Right lobe of liver (tissue), 6 donors: ENCODE results near the gene TCN2. TPM values are rescaled to one million over a fixed set of nuclear protein-coding genes. Genes with fewer than 3 reads are reported as not detected.

Experiments used
- ATAC-seq, 4 donors: fragments of 200-7000 bp; cut with Tn5 transposase; one replicate each; pipeline ENCODE4 v1.9.1; 2020; ENCODE audit warnings: mild to moderate bottlenecking in 4 of 4, moderate library complexity in 4 of 4
- DNase-seq, 3 donors: peaks; one replicate each; pipeline ENCODE4 v3.0.0-alpha.2; 2020
- H3K27ac ChIP-seq, 3 donors: fragments of 200-600 bp; one replicate each; pipeline ENCODE4 v1.8.0; 2022
- H3K27me3 ChIP-seq, 2 donors: fragments of 200-600 bp; one replicate each; pipeline ENCODE4 v1.8.0; 2022
- H3K36me3 ChIP-seq, 4 donors: fragments of 200-600 bp; sonication (generic) in 1 of 4; one replicate each; pipeline versions ENCODE4 v1.5.1 to v1.8.0; 2017 to 2022; ENCODE audit warnings: control low read depth in 1 of 4
- H3K4me1 ChIP-seq, 4 donors: fragments of 200-600 bp; sonication (generic) in 1 of 4; one replicate each; pipeline versions ENCODE4 v1.5.1 to v1.8.0; 2017 to 2022; ENCODE audit warnings: control low read depth in 1 of 4
- H3K4me3 ChIP-seq, 3 donors: fragments of 200-600 bp; one replicate each; pipeline ENCODE4 v1.8.0; 2022
- H3K9me3 ChIP-seq, 4 donors: fragments of 200-600 bp; sonication (generic) in 1 of 4; one replicate each; pipeline versions ENCODE4 v1.5.1 to v1.8.0; 2017 to 2022; ENCODE audit warnings: control low read depth in 1 of 4
- CTCF ChIP-seq, 4 donors: fragments of 200-600 bp in 3 of 4; fragments of 450-650 bp in 1 of 4; IDR thresholded peaks; one replicate each; pipeline versions ENCODE4 v1.5.1 to v1.8.0; 2016 to 2022; ENCODE audit warnings: antibody characterized with exemption in 4 of 4, mild to moderate bottlenecking in 2 of 4
- POLR2A ChIP-seq: fragments of 450-650 bp; IDR thresholded peaks from one replicate; pipeline ENCODE4 v1.6.1; 2017; ENCODE audit warnings: antibody characterized with exemption, mild to moderate bottlenecking
- WGBS: methylation state at CpG from one replicate; pipeline ENCODE4 v1.1.6; 2018; ENCODE audit warnings: low coverage, low lambda C conversion rate; ENCODE audit not compliant: insufficient coverage; ENCODE audit errors: missing lambda C conversion rate; 5-methylcytosine and 5-hydroxymethylcytosine counted together
- intact Hi-C, 2 donors: fragments of 100-400 bp; cut with DNase I; formaldehyde crosslinking; loops; one replicate each; pipeline versions ENCODE4 v1.11.2 to v1.14.1; 2022
- total RNA-seq, 6 experiments: library from RNA; depleted of rRNA in 2 of 6; stranded (reverse); fragments of >200 nt in 2 of 6; fragmentation: NEBNext Ultra II Directional in 3 of 6; extraction: Animal tissue kit (Norgen Biotek cat#: 25700) in 3 of 6; gene quantifications; one replicate each; pipeline versions ENCODE4 v1.1.0 to v1.2.4, GENCODE V29; 2016 to 2023
- donor health status: DM: no; HTN: yes; CAD: no.
- donor health status: DM: no; HTN: no; CAD: no.
- donor health status: DM: no; HTN: no; CAD: no.
- donor health status: DM: no; HTN: yes; CAD: no.
- donor health status: DM: no; HTN: yes; CAD: no.

The TCN2 gene
- total RNA-seq, 6 experiments from 2014 or later, result 8.9 to 14.6 (median 12.8) TPM

- DNase-seq, result no peak
- intact Hi-C loops, result no loop called here
- TF ChIP-seq POLR2A (no peak), CTCF (IDR thresholded peaks at IDR 0.05) (no peak)
- H3K36me3 ChIP-seq, result peaks cover 0 to 94% (median 47%) of the 10 kb centered on the region in 4 donors
- no peaks in the 10 kb centered on the region for H3K9me3 ChIP-seq
- no CpG with 5 or more reads among the region's 6 CpGs for WGBS
- no peaks in the 10 kb centered on the region for H3K27me3 ChIP-seq
- ATAC-seq, result no peak
- no peak overlapping the region for H3K27ac ChIP-seq
- no peaks in the 10 kb centered on the region for H3K4me1 ChIP-seq
- H3K4me3 ChIP-seq, result no peak overlapping the region
Observed at GRCh38 chr22:30582051-30582450, 24.9 kb upstream of the TCN2 start.

GRCh38 chr22:30582788-30583545 lies 24.0 kb upstream of the TCN2 start:
- Histone ChIP-seq H3K36me3 (peaks cover 0 to 94% (median 55%) of the 10 kb centered on the region in 4 donors), H3K27me3 (no peaks in the 10 kb centered on the region), H3K27ac (no peak overlapping the region), H3K4me3 (no peak overlapping the region), H3K4me1 (no peaks in the 10 kb centered on the region), H3K9me3 (no peaks in the 10 kb centered on the region)
- ATAC-seq (peak in 1 of 4 donors; percentile 6), DNase-seq (no peak)
- intact Hi-C loops, result no loop called here
- WGBS, result 68% methylated on average over 4 of the region's 13 CpGs
- no peak for TF ChIP-seq POLR2A
- TF ChIP-seq CTCF (IDR thresholded peaks at IDR 0.05), result no peak

GRCh38 chr22:30584441-30584840 lies 22.5 kb upstream of the TCN2 start:
- intact Hi-C loops, result no loop called here
- no peak for ATAC-seq
- Histone ChIP-seq H3K4me3 (no peak overlapping the region), H3K27me3 (no peaks in the 10 kb centered on the region), H3K4me1 (no peaks in the 10 kb centered on the region), H3K27ac (no peak overlapping the region), H3K9me3 (no peaks in the 10 kb centered on the region), H3K36me3 (peaks cover 0 to 91% (median 55%) of the 10 kb centered on the region in 4 donors)
- 80% methylated on average over 8 of the region's 15 CpGs for WGBS
- TF ChIP-seq CTCF (IDR thresholded peaks at IDR 0.05), result no peak
- TF ChIP-seq POLR2A, result no peak
- no peak for DNase-seq

- Histone ChIP-seq H3K36me3 (peaks cover 0 to 72% (median 46%) of the 10 kb centered on the region in 4 donors), H3K4me1 (peaks cover 0 to 10% (median 5%) of the 10 kb centered on the region in 4 donors), H3K9me3 (no peaks in the 10 kb centered on the region), H3K27ac (no peak overlapping the region), H3K27me3 (no peaks in the 10 kb centered on the region), H3K4me3 (no peak overlapping the region)
- TF ChIP-seq POLR2A, result no peak
- no peak for TF ChIP-seq CTCF (IDR thresholded peaks at IDR 0.05)
- DNase-seq, result no peak
- no peak for ATAC-seq
- WGBS, result 84% methylated on average over 4 of the region's 8 CpGs
- intact Hi-C loops, result no loop called here
Observed at GRCh38 chr22:30586414-30586813, 20.6 kb upstream of the TCN2 start.
